Bronchial epithelial cell (primary cell): Measurements from ENCODE around the gene TMEM214. TPM values are rescaled to one million over a fixed set of nuclear protein-coding genes. Genes with fewer than 3 reads are reported as not detected.
"Not testable (repeated sequence)": the region's sequence is repeated elsewhere in the genome, so short reads cannot be mapped to it uniquely, and the experiment has no call there.

Experiments used
- DNase-seq: peaks from one replicate; pipeline ENCODE4 v3.0.0-alpha.2; 2010; ENCODE audit warnings: low read depth
- FAIRE-seq: peaks from 2 replicates; lab custom pipeline; 2011; peaks lifted over from hg19 to GRCh38; lab: Jason Lieb, UNC
- H3K27me3 ChIP-seq: 2 replicates; pipeline ENCODE4 v1.5.1; 2011; ENCODE audit warnings: low read length; ENCODE audit not compliant: control insufficient read depth, insufficient read depth
- H3K36me3 ChIP-seq: 2 replicates; pipeline ENCODE4 v1.5.1; 2011; ENCODE audit warnings: low read length; ENCODE audit not compliant: control insufficient read depth, insufficient read depth
- H3K4me3 ChIP-seq: 2 replicates; pipeline ENCODE4 v1.5.1; 2011; ENCODE audit warnings: mild to moderate bottlenecking, low read depth, low read length, control low read depth
- total RNA-seq: library from RNA; depleted of rRNA; stranded (reverse); fragments of >200 nt; gene quantifications from 2 replicates; pipeline ENCODE4 v1.2.1, GENCODE V29; 2014
- TF ChIP-seq, protein P1 (sequence below): IDR thresholded peaks from 2 replicates; pipeline ENCODE4 v1.5.1; 2011; ENCODE audit warnings: mild to moderate bottlenecking, moderate library complexity, low read length, control low read depth, inconsistent platforms; ENCODE audit not compliant: insufficient read depth, severe bottlenecking

TMEM214 gene
- total RNA-seq, 1 donor from 2014 or later = 15.8 TPM

DNA sequence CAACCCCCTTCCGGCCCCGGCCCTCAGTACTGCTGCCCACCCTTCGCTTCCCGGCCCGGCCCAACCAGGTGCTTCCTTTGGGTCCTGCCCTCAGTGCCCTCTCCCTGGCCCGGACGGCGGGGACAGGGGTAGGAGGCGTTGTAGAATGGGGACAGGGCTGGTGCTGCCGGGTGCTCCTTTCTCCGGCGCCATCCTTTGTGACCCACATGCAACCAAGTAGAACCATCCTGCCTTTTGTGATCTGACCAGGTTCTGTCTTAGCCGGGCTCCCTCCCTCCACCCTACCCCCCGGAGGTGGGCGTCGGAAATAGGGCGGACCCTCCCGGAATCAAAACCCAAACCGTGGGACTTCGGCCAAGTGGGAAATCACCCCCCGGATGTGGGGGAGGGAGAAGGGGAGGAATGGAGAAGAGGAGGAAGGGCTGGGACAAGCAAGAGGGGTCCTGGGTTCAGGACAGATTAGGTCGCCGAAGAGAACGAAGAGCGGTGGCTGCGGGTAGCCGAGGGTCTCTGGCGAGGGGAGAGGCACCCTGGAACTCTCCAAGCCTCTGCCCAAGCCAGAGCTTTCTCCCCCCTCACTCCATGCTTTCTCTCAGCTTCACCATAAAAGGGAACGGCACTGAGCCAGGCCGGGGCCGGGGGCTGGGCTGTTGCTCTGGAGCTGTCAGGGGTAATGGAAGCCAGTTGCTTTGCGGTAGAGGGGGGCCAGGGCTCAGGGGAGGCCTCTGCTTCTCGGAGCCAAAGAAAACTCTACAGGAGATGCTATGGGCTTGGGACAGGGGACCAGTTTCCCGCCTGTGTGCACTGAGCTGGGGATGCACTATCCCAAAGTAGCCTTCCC, 39.4 kb downstream of the TMEM214 start:
- TF ChIP-seq, protein P1, sequence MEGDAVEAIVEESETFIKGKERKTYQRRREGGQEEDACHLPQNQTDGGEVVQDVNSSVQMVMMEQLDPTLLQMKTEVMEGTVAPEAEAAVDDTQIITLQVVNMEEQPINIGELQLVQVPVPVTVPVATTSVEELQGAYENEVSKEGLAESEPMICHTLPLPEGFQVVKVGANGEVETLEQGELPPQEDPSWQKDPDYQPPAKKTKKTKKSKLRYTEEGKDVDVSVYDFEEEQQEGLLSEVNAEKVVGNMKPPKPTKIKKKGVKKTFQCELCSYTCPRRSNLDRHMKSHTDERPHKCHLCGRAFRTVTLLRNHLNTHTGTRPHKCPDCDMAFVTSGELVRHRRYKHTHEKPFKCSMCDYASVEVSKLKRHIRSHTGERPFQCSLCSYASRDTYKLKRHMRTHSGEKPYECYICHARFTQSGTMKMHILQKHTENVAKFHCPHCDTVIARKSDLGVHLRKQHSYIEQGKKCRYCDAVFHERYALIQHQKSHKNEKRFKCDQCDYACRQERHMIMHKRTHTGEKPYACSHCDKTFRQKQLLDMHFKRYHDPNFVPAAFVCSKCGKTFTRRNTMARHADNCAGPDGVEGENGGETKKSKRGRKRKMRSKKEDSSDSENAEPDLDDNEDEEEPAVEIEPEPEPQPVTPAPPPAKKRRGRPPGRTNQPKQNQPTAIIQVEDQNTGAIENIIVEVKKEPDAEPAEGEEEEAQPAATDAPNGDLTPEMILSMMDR = no peak
- Histone ChIP-seq H3K36me3 (peaks cover 12% of the 10 kb centered on the region), H3K4me3 (peak overlapping the region; percentile 93), H3K27me3 (no peaks in the 10 kb centered on the region)
- no peak for DNase-seq
- FAIRE-seq = no peak

GRCh38 chr2:27072920-27073319, 40.2 kb downstream of the TMEM214 start:
- Histone ChIP-seq H3K4me3 (no peak overlapping the region), H3K36me3 (peaks cover 12% of the 10 kb centered on the region), H3K27me3 (no peaks in the 10 kb centered on the region)
- TF ChIP-seq, protein P1 = no peak
- FAIRE-seq (no peak), DNase-seq (no peak)

DNA sequence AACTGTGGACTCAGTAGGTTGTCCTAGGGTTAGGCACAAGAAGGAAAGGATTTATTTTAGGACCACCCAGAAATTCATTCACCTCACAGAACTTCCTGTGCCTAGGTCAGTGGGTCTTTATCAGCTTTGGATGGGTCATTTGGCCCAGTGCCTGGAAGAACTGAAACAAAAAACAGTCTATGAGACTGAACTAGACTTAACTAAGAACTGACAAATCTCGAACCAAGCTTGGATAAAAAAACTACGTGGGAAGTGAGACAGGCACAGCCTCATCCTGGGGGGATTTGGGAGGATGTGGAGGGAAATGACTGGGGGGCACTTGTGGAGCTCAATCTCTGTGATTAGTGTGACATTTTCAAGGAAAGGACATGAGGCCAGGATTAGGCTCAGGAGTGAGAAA, 41.0 kb downstream of the TMEM214 start:
- Histone ChIP-seq H3K4me3 (no peak overlapping the region), H3K27me3 (no peaks in the 10 kb centered on the region), H3K36me3 (peaks cover 8% of the 10 kb centered on the region)
- DNase-seq = no peak
- TF ChIP-seq, protein P1 = no peak
- FAIRE-seq = no peak

DNA sequence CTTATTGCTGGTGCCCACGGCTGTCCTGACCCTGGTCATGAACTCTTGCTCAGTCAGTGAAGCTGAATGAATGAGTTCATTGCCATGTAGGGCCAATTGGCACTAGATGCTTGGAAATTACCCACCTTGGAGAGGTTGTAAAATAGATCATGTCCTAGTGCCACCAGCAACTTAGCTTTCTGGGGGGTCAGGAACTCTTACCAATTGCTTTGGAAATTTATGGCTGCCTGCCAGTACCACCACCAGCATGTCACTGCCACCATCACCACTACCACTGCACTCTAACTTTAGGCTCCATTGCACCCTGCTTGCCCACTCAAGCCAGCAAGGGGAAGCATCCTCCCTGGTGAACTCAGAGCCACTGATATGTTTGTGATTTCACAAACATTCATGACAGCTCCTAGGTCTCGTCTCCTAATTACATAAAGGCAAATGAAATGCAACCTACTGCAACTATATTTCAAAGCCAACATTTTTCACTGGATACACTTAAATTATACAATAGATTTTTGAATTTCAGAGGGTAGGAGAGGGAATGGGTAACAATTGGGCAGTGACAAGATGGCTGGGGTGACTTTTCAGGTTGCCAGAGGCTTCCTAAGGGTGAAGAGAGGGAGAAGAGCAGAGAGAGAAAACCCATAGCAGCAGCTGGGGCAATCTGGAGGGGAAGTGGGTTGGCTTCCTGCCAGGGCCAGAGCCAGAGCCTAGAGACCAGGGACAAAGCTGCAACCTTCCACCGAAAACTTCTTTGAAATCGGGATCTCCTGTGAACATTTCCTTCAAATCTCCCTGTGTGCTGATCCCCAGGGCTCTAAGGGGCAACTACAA, 42.2 kb downstream of the TMEM214 start:
- H3K4me3 ChIP-seq = no peak overlapping the region
- TF ChIP-seq, protein P1 = no peak
- FAIRE-seq = no peak

DNA sequence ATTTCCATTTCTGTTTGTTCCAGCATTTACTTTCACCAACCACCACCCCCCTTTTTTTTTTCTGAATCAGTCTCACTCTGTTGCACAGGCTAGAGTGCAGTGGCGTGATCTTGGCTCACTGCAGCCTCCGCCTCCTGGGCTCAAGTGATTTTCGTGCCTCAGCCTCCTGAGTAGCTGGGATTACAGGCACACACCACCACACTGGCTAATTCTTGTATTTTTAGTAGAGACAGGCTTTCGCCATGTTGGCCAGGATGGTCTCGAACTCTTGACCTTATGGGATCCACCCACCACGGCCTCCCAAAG, 42.8 kb downstream of the TMEM214 start:
- not testable (repeated sequence) for H3K4me3 ChIP-seq, H3K27me3 ChIP-seq, DNase-seq, H3K36me3 ChIP-seq, FAIRE-seq

More for the DNA sequence above, 42.2 kb downstream of the TMEM214 start:
- no peak for DNase-seq
- Histone ChIP-seq H3K36me3 (peaks cover 2% of the 10 kb centered on the region), H3K27me3 (no peaks in the 10 kb centered on the region)

GRCh38 chr2:27076323-27076722, 43.6 kb downstream of the TMEM214 start:
- FAIRE-seq = peak; percentile 62
- Histone ChIP-seq H3K27me3 (no peaks in the 10 kb centered on the region), H3K36me3 (no peaks in the 10 kb centered on the region), H3K4me3 (no peak overlapping the region)
- DNase-seq = no peak
- TF ChIP-seq, protein P1 = no peak
